Neural progenitor cell (in vitro differentiated cells): Measurements from ENCODE around the gene MAGIX.
"Not testable (repeated sequence)": the region's sequence is repeated elsewhere in the genome, so short reads cannot be mapped to it uniquely, and the experiment has no call there.

Source experiments
- CTCF ChIP-seq: fragments of 200-600 bp; sonication (generic); IDR thresholded peaks from 2 replicates; pipeline ENCODE4 v1.5.1; 2017; ENCODE audit warnings: antibody characterized with exemption, mild to moderate bottlenecking
- EZH2 ChIP-seq: fragments of 200-600 bp; sonication (generic); IDR thresholded peaks from 2 replicates; pipeline ENCODE4 v1.6.1; 2017; ENCODE audit warnings: antibody characterized with exemption, mild to moderate bottlenecking, moderate library complexity
- EZH2phosphoT487 ChIP-seq: fragments of 200-600 bp; sonication (generic); IDR thresholded peaks from 2 replicates; pipeline ENCODE4 v1.6.1; 2017; ENCODE audit warnings: antibody characterized with exemption

- not testable (repeated sequence) for TF ChIP-seq EZH2, CTCF, EZH2phosphoT487
Observed at GRCh38 chrX:49143154-49143553, 19.4 kb upstream of the MAGIX start.
